Thymus (tissue), 11 donors: ENCODE measurements around the gene AGPAT4. TPM values are rescaled to one million over a fixed set of nuclear protein-coding genes. Genes with fewer than 3 reads are reported as not detected.

Source experiments
- DNase-seq, 9 donors: peaks; one replicate each; pipeline ENCODE4 v3.0.0-alpha.2; 2013; ENCODE audit warnings: low spot score in 9 of 9, low read depth in 6 of 9, missing footprints in 1 of 9
- H3K27ac ChIP-seq, 2 donors: one replicate each; pipeline ENCODE4 v1.5.1; 2013; ENCODE audit warnings: control low read depth in 1 of 2, low read depth in 1 of 2, low read length in 1 of 2, mild to moderate bottlenecking in 1 of 2, moderate library complexity in 1 of 2
- H3K27me3 ChIP-seq, 2 donors: one replicate each; pipeline ENCODE4 v1.5.1; 2013; ENCODE audit warnings: low read length in 1 of 2; ENCODE audit not compliant: control insufficient read depth in 2 of 2, insufficient read depth in 1 of 2
- H3K36me3 ChIP-seq, 2 donors: one replicate each; pipeline ENCODE4 v1.5.1; 2013; ENCODE audit warnings: low read length in 1 of 2, mild to moderate bottlenecking in 1 of 2, moderate library complexity in 1 of 2; ENCODE audit not compliant: control insufficient read depth in 2 of 2, insufficient read depth in 2 of 2
- H3K4me1 ChIP-seq, 2 donors: one replicate each; pipeline ENCODE4 v1.5.1; 2013; ENCODE audit warnings: low read length in 2 of 2; ENCODE audit not compliant: control insufficient read depth in 2 of 2, insufficient read depth in 2 of 2
- H3K4me3 ChIP-seq, 2 donors: one replicate each; pipeline ENCODE4 v1.5.1; 2013; ENCODE audit warnings: low read length in 2 of 2, control low read depth in 1 of 2, mild to moderate bottlenecking in 1 of 2
- H3K9me3 ChIP-seq, 2 donors: one replicate each; pipeline ENCODE4 v1.5.1; 2013; ENCODE audit warnings: low read length in 1 of 2, mild to moderate bottlenecking in 1 of 2; ENCODE audit not compliant: control insufficient read depth in 2 of 2, insufficient read depth in 1 of 2
- WGBS: extraction: QIAGEN DNeasy Blood & Tissue Kit; methylation state at CpG from one replicate; pipeline ENCODE4 v1.1.7; 2013; 5-methylcytosine and 5-hydroxymethylcytosine counted together
- polyA plus RNA-seq: library from polyadenylated mRNA; stranded (reverse); fragments of 200-250 nt; gene quantifications from one replicate; pipeline ENCODE4 v1.2.3, GENCODE V29; 2013
- total RNA-seq: library from RNA; stranded (reverse); fragments of 120-200 nt; gene quantifications from one replicate; pipeline ENCODE4 v1.2.4, GENCODE V29; 2013
- donor health status: healthy.

The AGPAT4 gene
- total and polyA plus RNA-seq, 2 donors, result 2.7 to 2.9 TPM

- peak in 7 of 9 donors; percentile 9 to 72 (median 37) for DNase-seq
- H3K4me3 ChIP-seq, result peak overlapping the region; percentile 53 to 64
- no peaks in the 10 kb centered on the region for H3K9me3 ChIP-seq
- no peaks in the 10 kb centered on the region for H3K27me3 ChIP-seq
- WGBS, result under 1% methylated on average over 11 of the region's 11 CpGs
- peaks cover 3 to 11% of the 10 kb centered on the region in 2 donors for H3K4me1 ChIP-seq
- no peaks in the 10 kb centered on the region for H3K36me3 ChIP-seq
- H3K27ac ChIP-seq, result peak overlapping the region in 1 of 2 donors; percentile 80
Measured at GRCh38 chr6:161273274-161273751, 548 bp downstream of the AGPAT4 start.

- H3K27me3 ChIP-seq, result no peaks in the 10 kb centered on the region
- H3K4me3 ChIP-seq, result peak overlapping the region; percentile 53 to 64
- DNase-seq, result no peak
- no peaks in the 10 kb centered on the region for H3K36me3 ChIP-seq
- no peaks in the 10 kb centered on the region for H3K9me3 ChIP-seq
- H3K4me1 ChIP-seq, result peaks cover 3 to 11% of the 10 kb centered on the region in 2 donors
- H3K27ac ChIP-seq, result peak overlapping the region in 1 of 2 donors; percentile 80
- 76% methylated on average over 11 of the region's 11 CpGs for WGBS
Measured at GRCh38 chr6:161272635-161273273, 1.1 kb downstream of the AGPAT4 start.

- Histone ChIP-seq H3K4me3 (no peak overlapping the region), H3K27ac (no peak overlapping the region), H3K36me3 (no peaks in the 10 kb centered on the region), H3K4me1 (peaks cover 3 to 11% of the 10 kb centered on the region in 2 donors), H3K27me3 (no peaks in the 10 kb centered on the region), H3K9me3 (no peaks in the 10 kb centered on the region)
- 96% methylated on average over 8 of the region's 8 CpGs for WGBS
- DNase-seq, result no peak
Measured at GRCh38 chr6:161271343-161272030, 2.4 kb downstream of the AGPAT4 start.

- Histone ChIP-seq H3K36me3 (no peaks in the 10 kb centered on the region), H3K9me3 (no peaks in the 10 kb centered on the region), H3K27ac (no peak overlapping the region), H3K27me3 (no peaks in the 10 kb centered on the region), H3K4me1 (peaks cover 3 to 11% of the 10 kb centered on the region in 2 donors), H3K4me3 (no peak overlapping the region)
- no peak for DNase-seq
- WGBS, result 95% methylated on average over 5 of the region's 5 CpGs
Measured at GRCh38 chr6:161270116-161270515, 3.7 kb downstream of the AGPAT4 start.

GRCh38 chr6:161269310-161269709, 4.6 kb downstream of the AGPAT4 start:
- no peak overlapping the region for H3K27ac ChIP-seq
- H3K36me3 ChIP-seq, result no peaks in the 10 kb centered on the region
- no peak for DNase-seq
- H3K27me3 ChIP-seq, result no peaks in the 10 kb centered on the region
- no peak overlapping the region for H3K4me3 ChIP-seq
- H3K4me1 ChIP-seq, result peaks cover 3 to 7% of the 10 kb centered on the region in 2 donors
- WGBS, result 97% methylated on average over 6 of the region's 6 CpGs
- no peaks in the 10 kb centered on the region for H3K9me3 ChIP-seq

GRCh38 chr6:161268531-161269210, 5.2 kb downstream of the AGPAT4 start:
- Histone ChIP-seq H3K36me3 (no peaks in the 10 kb centered on the region), H3K4me3 (no peak overlapping the region), H3K27ac (no peak overlapping the region), H3K9me3 (no peaks in the 10 kb centered on the region), H3K27me3 (no peaks in the 10 kb centered on the region), H3K4me1 (peaks cover 3 to 5% of the 10 kb centered on the region in 2 donors)
- no peak for DNase-seq
- 91% methylated on average over 7 of the region's 7 CpGs for WGBS

GRCh38 chr6:161266513-161267230, 7.2 kb downstream of the AGPAT4 start:
- Histone ChIP-seq H3K4me1 (no peaks in the 10 kb centered on the region), H3K36me3 (no peaks in the 10 kb centered on the region), H3K27ac (no peak overlapping the region), H3K4me3 (no peak overlapping the region), H3K9me3 (no peaks in the 10 kb centered on the region), H3K27me3 (no peaks in the 10 kb centered on the region)
- WGBS, result 95% methylated on average over 9 of the region's 9 CpGs
- DNase-seq, result no peak

- Histone ChIP-seq H3K27me3 (no peaks in the 10 kb centered on the region), H3K27ac (no peak overlapping the region), H3K4me1 (no peaks in the 10 kb centered on the region), H3K36me3 (no peaks in the 10 kb centered on the region), H3K9me3 (no peaks in the 10 kb centered on the region), H3K4me3 (no peak overlapping the region)
- WGBS, result 97% methylated on average over 7 of the region's 7 CpGs
- DNase-seq, result no peak
Measured at GRCh38 chr6:161265975-161266374, 7.9 kb downstream of the AGPAT4 start.
